Stimulated activated CD8-positive, alpha-beta memory T cell treated with anti-CD3 and anti-CD28 coated beads, Interleukin-4, amount 100 ng/mL, for 1 hour (primary cell): ENCODE results near the gene CARF.
"Not testable (repeated sequence)": the region's sequence is repeated elsewhere in the genome, so short reads cannot be mapped to it uniquely, and the experiment has no call there.

Source experiments
- DNase-seq, 2 donors: peaks; one replicate each; pipeline ENCODE4 v3.0.0-alpha.2; 2020; ENCODE audit warnings: low read depth in 2 of 2, low spot score in 1 of 2

CARF gene, protein sequence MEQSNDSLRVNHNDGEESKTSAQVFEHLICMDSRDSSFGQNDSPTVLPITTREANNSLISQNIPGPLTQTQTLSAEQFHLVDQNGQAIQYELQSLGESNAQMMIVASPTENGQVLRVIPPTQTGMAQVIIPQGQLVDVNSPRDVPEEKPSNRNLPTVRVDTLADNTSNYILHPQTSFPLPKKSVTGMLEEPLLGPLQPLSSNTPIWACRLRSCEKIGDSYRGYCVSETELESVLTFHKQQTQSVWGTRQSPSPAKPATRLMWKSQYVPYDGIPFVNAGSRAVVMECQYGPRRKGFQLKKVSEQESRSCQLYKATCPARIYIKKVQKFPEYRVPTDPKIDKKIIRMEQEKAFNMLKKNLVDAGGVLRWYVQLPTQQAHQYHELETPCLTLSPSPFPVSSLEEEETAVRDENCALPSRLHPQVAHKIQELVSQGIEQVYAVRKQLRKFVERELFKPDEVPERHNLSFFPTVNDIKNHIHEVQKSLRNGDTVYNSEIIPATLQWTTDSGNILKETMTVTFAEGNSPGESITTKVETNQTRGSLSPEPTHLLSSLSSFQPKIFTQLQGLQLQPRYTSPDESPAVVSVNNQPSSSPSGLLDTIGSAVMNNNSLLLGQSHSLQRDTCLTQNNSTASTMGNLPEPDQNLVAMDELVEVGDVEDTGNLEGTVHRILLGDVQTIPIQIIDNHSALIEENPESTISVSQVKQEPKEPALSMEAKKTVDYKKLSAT

DNA sequence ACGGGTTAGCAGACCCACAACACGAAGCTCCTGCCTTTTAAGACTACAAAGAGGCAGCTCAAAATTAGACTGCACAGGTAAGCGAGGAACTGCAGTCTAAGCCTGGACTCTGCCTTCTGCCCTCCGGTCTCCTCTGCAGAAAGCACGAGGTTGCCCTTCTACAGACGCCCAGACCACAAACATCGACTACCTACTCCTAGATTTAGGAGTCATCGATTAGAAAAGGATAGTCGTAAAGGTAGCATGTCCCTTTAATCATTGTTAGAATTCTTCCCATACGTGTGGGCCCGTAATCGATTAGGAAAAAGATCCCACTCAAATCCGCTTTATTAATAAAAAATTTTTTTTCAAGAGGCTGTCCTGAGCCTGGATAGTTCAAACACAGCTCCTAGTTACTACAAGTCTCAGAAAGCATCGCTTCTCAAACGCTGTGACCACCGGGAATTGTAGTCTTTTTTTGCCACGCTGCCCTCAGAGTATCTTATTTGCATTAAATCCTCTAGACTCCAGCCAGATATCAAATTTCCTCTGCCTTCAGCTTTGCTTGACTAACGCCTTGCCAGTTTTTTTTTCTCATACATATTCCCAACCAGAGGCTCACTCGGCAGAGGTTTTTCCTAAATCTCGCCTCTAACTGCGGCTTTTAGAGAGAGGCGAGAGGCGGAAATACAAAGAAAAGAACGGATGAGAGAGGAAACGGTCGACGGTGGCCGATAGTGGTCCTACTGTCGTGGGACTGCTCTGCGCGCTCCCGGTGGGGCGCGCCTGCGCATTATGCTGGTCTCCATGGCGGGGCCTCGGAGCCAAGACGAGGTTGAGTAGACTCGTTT lies at the start of gene CARF, which contains the start of gene WDR12:
Gene CARF (plus strand): TSS at position 764 of the 830 bp plus-strand sequence. CDS start 29,628 bp downstream, outside the sequence.
Gene WDR12 (minus strand): TSS at position 162 of the 830 bp plus-strand sequence. CDS start 197 bp downstream, outside the sequence.
- peak; percentile 68 to 79 for DNase-seq

DNA sequence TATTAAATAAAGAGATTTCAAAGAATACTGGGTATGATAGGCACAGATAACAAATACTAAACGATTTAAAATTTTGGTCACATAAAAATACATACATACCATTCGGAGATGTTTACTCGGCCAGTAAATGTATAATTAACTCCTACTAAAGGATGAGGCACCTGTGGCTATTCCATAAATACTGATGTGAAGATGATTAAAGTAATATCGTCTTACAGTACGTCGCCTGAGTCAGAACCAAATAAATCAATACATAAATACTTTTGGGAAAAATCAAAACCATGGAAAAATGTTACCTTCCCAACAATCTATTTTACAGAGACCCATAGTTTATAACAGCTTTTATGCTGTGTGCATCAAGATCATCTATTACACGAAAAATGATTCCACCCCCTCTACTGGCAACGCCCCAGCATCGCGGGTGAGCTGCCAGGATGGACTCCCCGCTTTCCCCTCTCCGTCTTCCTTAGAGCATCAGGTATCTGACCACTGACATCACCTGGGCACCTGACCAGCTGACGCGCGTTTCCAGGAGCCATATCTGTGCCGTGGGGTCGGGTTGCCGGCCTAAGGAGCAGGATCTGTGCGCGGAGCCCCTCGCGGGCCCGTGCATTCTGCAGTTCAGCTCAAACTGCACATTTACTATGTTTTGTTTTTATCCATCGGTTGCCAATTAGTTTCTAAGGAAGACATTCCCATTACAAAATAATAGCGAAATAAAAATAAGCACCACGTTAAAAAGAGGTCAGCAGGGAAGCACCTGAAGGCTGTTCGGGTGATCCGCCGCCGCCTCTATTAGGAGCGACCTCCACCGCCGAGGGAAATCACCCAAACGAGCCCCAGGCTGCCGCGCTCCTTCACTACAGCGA lies 41.4 kb upstream of the CARF start:
- DNase-seq: peak in 1 of 2 donors; percentile 38

DNA sequence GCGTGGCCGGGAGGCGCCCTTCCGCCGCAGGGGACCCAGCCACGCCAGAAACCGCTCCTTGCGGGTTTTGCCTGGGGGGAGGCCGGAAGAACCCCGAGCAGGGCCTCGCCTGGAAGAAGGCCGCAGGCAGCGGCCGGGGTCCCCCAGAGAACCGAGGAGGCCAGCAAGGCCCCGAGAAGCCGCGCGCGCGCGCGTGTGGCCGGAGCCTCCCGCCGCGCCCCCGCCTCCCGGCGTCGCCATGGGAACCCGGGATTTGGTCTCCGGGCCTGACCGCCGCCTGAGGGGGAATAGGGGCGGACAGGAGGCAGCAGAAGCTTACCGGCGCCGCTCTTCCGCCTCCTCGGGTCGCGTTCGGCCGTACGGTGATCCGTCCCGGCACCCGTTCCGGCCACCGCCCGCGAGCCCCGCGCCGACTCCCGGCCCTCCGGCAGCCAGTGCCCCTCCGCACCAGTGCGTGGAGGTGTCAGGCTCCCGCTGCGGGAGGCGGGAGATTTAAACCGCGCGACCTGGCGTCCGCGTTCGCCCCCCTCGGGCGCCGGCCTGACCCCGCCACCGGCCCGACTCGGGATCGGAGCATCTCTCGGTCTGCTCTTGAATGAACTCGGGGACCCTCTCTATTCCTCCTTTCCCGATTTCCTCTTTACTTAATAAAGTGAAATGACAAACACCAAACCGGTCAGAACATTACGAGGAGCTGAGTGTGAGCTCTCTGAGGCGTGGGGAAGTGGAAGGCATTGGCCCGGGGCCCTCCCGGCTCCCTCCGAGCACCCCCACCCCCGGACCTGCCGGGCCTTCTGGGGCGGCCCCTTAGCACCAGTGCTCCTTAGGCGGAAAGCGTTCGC lies 40.6 kb upstream of the CARF start, which contains the start of gene ICA1L:
Gene ICA1L (minus strand): TSS at position 467 of the 842 bp plus-strand sequence. CDS start 42,757 bp downstream, outside the sequence.
- no peak for DNase-seq

DNA sequence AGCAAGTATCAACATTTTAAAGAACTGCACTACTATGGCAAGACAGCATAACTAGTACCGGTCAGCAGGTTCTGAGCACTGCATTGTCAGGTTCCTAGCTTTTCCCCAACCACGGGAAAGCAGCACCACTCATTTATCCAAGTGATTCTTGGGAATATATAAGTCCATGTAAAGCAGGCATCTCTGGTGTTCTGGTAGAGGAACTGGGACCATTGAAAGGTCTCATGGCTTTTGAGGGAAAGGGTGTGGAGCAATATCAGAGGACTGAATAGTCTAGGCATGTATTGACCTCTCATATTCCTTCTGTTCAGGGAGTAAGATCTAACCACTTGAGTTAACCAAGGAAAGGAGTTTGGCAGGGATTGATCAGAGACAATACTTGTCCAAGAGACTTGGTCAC lies 34.4 kb upstream of the CARF start:
- DNase-seq: no peak

DNA sequence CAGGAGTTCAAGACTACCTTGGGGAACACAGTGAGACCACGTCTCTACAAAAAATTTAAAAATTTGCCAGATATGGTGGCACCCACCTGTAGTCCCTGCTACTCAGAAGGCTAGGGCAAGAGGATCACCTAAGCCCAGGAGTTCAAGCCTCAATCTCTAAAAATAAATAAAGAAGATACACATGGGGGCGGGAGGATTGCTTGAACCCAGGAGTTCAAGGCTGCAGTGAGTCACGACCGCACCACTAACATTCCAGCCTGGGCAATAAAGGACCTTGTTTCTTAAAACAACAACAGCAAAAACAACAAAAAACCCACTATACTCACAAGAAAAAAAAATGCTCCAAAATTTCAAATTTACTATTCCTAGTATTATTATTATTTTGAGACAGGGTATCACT lies 30.5 kb upstream of the CARF start:
- DNase-seq: no peak

DNA sequence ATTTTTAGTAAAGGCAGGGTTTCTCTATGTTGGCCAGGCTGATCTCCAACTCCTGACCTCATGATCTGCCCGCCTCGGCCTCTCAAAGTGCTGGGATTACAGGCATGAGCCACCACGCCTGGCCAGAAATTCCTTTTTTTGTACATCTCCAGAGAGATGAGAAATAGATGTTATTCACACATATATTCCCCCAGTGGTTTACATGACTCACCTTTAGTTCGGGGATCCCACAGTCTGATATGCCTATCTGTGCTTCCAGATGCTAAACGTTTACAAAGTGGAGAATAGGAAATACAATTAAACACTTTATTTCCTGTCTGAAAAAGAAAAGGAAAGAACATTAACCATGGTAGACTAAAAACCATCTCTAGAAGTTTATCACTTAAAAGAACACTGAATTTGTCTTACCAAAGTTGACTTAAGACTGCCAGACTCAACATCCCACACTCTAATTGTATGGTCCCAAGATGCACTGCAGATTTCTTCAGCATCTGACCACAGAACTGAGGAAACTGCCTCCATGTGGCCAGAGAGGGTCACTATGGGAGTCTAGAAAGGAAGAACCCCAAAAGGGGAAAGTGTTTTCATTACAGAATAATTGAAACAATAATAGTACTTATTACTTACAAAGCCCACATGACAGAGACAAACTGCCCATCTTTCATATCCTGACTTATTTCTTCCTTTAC lies 27.9 kb upstream of the CARF start:
- no peak for DNase-seq

DNA sequence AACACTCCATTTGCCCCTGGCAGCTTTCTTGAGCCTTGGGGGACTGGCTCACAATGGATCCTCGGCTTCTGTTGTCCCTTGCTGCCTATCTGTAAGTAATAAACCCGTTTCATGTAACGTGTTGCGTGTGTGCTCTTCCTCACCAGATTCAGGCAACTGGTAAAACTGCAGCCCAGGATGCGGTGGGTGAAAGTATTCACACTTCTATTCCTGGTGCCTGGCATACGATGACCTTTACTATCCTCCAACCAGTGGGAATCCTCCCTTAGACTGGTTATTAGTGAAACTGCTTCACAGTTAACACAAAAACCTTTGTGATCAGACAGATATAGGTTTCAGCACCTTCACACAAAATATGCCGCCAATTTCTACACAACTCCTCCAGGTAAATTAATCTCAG lies 26.9 kb upstream of the CARF start:
- DNase-seq: no peak

DNA sequence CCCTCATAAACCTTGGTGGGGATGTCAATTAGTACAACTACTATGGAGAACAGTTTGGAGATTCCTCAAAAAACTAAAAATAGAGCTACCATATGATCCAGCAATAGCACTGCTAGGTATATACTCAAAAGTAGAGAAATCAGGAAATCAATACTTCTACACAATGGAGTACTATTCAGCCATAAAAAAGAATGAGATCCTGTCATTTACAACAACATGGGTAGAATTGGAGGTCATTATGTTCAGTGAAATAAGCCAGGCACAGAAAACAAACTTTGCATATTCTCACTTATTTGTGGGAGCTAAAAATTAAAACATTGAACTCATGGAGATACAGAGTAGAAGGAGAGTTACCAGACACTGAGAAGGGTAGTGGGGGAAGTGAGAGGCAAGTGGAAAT lies 6.6 kb upstream of the CARF start:
- not testable (repeated sequence) for DNase-seq

DNA sequence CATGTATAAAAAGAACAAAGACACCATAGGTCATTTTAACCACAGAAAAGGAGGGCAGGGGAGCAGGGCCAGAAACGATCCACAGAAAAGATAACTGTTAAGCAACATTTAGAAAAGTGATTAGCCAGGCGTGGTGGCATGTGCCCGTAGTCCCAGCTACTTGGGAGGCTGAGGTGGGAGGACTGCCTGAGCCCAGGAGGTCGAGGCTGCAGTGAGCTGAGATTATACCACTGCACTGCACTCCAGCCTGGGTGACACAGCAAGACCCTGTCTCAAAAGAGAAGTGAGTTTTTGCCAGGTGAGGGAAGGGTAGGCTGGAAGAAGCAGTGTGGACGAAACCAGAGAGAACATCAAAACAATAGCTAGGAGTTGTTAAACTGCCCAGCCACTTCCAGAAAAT lies 3.9 kb upstream of the CARF start:
- DNase-seq: no peak

DNA sequence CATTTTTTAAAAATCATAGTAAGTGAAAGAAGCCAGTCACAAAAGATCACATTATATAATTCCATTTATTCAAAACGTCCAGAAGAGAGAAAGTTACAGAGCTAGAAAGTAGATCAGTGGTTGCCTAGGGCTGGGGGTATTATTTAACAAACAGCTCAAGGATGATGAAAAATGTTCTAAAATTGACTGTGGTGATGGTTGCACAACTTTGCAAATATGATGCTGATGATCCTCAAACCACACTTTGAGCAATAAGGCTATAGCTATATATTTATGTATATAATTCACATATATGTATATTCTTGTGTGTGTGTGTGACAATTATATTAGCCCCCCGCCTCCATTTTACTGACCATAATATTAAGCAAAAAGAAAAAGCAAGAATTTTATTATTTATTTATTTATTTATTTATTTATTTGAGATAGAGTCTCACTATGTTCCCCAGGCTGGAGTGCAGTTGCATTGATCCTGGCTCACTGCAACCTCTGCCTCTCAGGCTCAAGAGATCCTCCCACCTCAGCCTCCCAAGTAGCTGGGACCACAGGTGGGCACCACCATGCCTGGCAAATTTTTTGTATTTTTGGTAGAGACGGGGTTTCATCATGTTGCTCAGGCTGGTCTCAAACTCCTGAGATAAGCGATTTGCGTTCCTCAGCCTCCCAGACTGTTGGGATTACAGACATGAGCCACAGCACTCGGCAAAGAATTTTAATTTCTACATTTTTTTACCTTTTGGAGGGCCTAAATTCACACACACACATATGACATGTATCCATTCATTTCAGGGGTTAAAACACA lies 2.5 kb upstream of the CARF start:
- DNase-seq: no peak

DNA sequence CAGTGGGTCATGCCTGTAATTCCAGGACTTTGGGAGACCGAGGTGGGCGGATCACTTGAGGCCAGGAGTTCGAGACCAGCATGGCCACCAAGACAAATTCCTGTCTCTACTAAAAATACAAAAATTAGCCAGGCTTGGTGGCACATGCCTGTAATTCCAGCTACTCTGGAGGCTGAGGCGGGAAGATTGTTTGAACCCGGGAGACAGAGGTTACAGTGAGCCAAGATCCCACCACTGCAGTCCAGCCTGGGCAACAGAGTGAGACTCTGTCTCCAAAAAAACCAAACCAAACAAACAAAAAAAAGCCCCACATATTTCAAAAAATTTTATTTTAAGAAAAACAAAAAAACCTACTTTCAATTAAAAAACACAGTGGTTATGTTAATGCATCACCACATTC lies 1.8 kb upstream of the CARF start:
- DNase-seq: not testable (repeated sequence)

DNA sequence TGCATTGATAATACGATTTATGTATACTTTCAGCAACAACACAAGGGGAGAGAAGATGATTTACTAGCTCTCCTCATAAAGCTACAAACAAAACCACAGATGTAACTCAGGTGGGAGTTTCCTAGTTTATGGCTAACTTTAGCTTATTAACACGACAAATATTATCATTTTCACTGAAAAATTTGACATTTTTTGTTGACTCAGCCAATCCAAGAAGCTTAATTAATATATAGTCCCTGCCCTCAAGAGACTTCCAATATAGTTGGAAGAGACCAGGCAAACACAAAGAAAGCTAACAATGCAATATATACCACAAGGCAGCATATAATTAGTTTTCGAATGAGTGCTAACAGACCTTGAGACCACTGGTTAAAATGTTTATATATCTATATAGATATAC lies 1.4 kb upstream of the CARF start:
- no peak for DNase-seq

DNA sequence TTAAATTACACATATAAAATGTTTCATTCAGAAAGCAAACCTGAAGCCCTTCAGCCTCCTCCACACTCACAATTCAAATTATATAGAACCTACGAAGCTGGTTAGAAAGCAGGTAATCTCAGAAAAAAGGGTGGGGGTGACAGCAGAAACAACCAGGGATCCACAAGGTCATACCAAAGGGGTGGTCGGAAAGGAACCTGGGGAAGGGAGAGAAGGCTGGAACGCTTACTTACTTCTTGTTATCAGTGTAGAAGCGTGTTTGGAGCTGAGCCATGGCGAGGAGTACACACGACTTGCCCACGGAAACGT lies 918 bp upstream of the CARF start:
- DNase-seq: no peak

DNA sequence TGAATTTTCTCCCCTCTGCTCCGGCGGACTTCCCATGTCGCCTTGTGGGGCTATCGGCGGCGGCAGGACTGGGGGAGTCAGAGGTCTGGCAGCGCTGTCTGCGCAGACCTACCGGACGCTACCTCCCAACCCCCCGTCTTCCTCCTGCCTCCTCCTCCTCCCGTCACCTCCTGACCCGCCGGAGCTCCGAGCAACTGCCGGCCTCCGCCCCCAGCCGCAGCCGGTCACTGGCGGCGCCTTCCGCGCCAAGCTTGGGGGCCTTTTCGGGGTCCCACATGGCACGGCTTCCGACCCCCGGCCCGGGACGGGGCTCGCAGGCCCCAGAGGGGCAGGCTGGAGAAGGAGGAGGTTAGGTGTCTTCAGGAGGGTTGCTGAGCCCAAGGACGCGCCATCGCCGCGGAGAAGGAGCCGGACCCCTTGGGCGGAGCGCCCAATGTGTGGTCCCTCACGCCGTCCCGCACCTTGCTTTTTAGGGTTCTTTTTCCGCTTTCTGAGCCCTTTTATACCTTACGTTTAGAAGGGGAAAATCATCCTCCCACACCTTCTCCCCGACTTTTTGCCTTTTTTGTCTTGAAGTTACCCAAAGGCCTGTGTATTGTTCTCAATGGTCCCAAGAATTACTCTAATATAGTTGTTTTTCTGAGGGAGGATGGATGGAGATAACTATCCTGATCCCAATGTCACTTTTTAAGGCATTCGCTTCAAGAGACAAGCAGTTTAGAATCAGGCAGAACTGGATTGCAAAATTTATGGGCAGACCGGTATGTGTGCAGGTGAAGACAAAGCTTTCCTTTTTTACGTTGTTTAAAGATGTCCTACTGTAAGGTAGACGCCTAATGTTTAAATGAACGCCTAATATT lies 497 bp downstream of the CARF start:
- DNase-seq: peak in 1 of 2 donors; percentile 1

DNA sequence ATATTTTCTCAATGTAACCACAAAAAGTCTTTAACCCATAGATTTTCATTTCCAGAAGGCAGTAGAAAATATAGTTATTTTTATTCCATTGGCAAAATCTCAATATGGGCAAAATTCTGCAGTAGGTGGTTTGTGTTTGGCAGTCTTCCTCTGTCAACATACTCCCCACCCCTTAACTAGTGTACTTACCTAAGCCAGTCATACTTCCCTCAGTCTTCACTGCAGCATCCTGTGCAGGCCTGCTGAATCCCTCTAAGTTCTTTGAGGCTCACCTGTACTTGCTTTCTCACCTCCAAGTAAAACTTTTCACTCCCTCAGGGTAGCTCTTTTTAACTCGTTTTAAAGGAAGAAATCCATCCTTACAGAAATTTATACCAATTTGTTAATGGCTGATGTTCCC lies 6.8 kb downstream of the CARF start:
- DNase-seq: no peak

DNA sequence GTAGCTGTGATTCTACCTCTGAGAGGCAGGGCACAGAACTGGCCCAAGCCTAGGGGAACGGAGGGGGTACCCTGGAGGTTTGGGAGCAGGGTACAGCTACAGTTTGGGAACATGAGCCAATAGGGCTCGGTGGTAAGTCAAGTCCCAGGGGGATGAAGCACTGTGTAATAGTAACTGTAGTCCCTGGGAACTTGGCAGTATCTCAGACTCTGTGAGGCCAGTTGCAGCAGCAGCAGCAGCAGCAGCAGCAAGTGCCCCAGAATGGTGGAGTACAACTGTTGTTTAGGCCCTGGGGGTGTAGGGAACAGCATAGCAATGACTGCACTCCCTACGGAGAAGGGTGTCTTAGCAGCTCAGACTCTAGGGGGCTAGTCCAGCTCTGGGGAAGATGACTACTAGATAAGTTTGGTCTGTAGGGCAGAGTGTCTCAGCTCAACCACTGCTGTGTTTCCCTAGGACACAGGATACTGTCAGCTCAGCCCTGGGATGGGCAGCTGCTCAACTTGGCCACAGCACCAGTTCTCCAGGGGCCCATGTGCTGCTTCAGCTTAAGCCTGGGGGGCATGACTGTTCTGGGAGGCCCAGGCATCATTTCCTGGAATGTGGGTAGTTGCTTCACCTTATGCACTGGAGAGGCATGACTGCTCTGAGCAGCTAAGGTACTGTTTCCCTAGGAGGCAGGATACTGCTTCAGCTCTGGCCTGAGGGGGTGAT lies 20.5 kb downstream of the CARF start:
- no peak for DNase-seq

DNA sequence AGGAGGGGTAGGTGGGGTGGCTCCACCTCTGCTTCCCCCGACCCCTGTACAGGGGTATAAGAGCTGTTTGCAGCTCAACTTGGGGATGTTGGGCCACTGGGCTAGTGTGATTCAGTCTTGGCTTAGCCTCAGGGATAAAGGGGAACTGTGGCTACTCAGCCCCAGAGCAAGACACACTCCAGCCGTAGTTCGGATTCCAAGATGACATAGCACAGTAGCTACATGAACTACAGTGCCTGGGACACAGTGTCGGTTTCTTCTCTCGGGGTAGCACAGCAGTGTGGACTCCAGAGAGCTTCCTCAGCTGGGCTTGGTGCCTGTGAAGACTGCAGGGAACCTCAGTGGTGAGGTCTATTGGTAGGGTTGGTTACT lies 21.1 kb downstream of the CARF start:
- DNase-seq: no peak
